HEK293T (cell line): ENCODE results near the gene PRDM16.

Experiments
- BHLHE40 ChIP-seq: fragments of 450-650 bp; IDR thresholded peaks from 2 replicates; pipeline ENCODE4 v1.6.1; 2016; ENCODE audit warnings: mild to moderate bottlenecking, moderate library complexity, borderline replicate concordance
- ELF4 ChIP-seq: fragments of 450-650 bp; IDR thresholded peaks from 2 replicates; pipeline ENCODE4 v1.6.1; 2017; ENCODE audit warnings: antibody characterized with exemption
- FOXK2 ChIP-seq: fragments of 450-650 bp; IDR thresholded peaks from 2 replicates; pipeline ENCODE4 v1.6.1; 2016; ENCODE audit warnings: mild to moderate bottlenecking
- HDGF ChIP-seq: fragments of 450-650 bp; IDR thresholded peaks from 2 replicates; pipeline ENCODE4 v1.6.1; 2017; ENCODE audit warnings: antibody characterized with exemption, borderline replicate concordance
- NFRKB ChIP-seq: fragments of 450-650 bp; IDR thresholded peaks from 2 replicates; pipeline ENCODE4 v1.6.1; 2016; ENCODE audit warnings: mild to moderate bottlenecking, moderate library complexity
- SP1 ChIP-seq: fragments of 450-650 bp; IDR thresholded peaks from 2 replicates; pipeline ENCODE4 v1.6.1; 2017
- ZNF384 ChIP-seq: fragments of 450-650 bp; IDR thresholded peaks from 2 replicates; pipeline ENCODE4 v1.6.1; 2016
- TF ChIP-seq, protein P1 (sequence below): fragments of 450-650 bp; IDR thresholded peaks from 2 replicates; pipeline ENCODE4 v1.6.1; 2016

DNA sequence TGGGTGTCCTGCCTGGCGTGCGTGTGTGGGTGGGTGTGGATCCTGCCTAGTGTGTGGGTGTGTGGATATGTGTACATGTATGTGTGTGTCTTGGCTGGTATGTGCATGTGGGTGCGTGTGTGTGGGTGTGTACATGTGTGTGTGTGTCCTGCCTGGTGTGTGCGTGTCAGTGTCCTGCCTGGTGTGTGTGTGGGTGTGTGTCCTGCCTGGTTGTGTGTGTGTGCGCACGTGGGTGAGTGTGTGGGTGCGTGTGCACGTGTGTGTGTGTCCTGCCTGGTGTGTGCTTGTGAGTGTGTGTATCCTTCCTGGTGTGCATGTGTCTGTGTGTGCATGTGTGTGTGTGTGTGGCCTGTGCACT lies 60.1 kb downstream of the PRDM16 start:
- TF ChIP-seq, protein P1, sequence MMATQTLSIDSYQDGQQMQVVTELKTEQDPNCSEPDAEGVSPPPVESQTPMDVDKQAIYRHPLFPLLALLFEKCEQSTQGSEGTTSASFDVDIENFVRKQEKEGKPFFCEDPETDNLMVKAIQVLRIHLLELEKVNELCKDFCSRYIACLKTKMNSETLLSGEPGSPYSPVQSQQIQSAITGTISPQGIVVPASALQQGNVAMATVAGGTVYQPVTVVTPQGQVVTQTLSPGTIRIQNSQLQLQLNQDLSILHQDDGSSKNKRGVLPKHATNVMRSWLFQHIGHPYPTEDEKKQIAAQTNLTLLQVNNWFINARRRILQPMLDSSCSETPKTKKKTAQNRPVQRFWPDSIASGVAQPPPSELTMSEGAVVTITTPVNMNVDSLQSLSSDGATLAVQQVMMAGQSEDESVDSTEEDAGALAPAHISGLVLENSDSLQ: no peak
- TF ChIP-seq SP1: no peak
- TF ChIP-seq BHLHE40: no peak
- no peak for TF ChIP-seq NFRKB
- TF ChIP-seq ZNF384: no peak
- TF ChIP-seq ELF4: no peak
- no peak for TF ChIP-seq HDGF
- no peak for TF ChIP-seq FOXK2
